ENCODE data around the gene C2CD2. TPM values are rescaled to one million over a fixed set of nuclear protein-coding genes. Genes with fewer than 3 reads are reported as not detected.

The C2CD2 gene
- total RNA-seq, 4 donors from 2014 or later: 35.9 to 43.8 (median 38.9) TPM

DNA sequence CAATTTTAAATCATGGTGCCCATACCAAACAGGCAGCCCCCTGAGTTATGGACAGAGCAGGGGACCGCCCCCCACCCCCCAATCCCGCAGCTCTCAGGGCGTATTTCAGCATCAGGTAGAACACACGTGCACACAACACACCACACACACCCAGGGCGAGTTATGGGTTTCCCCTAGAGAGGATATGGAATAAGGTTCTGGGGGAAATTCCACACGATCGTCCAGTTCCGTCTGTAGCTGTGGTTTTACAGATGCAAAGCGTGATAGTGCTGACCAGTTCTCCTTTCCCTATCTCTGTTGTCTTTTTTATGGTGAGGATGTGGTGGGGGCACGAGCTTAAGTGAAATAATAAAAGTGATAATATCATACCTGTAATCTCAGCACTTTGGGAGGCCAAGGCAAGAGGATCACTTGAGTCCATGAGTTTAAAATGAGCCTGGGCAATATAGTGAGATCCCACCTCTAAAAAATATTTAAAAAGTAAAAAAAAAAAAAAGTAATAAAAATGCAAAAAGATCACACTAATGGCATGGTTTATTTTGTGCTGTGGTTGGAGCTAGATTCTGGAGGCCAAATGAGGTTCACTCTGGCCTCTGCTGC lies 25.1 kb downstream of the C2CD2 start:
- Histone ChIP-seq H3K27ac (peak overlapping the region; percentile 63), H3K4me1 (peaks cover 51% of the 10 kb centered on the region), H3K27me3 (no peaks in the 10 kb centered on the region), H3K9me3 (no peaks in the 10 kb centered on the region), H3K4me3 (no peak overlapping the region), H3K36me3 (no peaks in the 10 kb centered on the region)
- no peak for DNase-seq (ENCODE audit: low spot score in 2 of 2)
- 83% methylated on average over 10 of the region's 10 CpGs for WGBS
- no peak for TF ChIP-seq CTCF (IDR thresholded peaks at IDR 0.05)
- TF ChIP-seq POLR2AphosphoS5 (IDR thresholded peaks at IDR 0.05): no peak
- no peak for TF ChIP-seq EP300 (IDR thresholded peaks at IDR 0.05)

- no peaks in the 10 kb centered on the region for H3K9me3 ChIP-seq
- H3K4me1 ChIP-seq: peaks cover 45% of the 10 kb centered on the region
- WGBS: 82% methylated on average over 17 of the region's 17 CpGs
- TF ChIP-seq POLR2A (IDR thresholded peaks at IDR 0.05) (no peak), EP300 (IDR thresholded peaks at IDR 0.05) (no peak), CTCF (IDR thresholded peaks at IDR 0.05) (no peak)
- H3K36me3 ChIP-seq: no peaks in the 10 kb centered on the region
- no peak for DNase-seq (ENCODE audit: low spot score in 2 of 2)
- H3K27ac ChIP-seq: peak overlapping the region; percentile 0
- H3K4me3 ChIP-seq: no peak overlapping the region
- no peaks in the 10 kb centered on the region for H3K27me3 ChIP-seq
These were observed 25.9 kb downstream of the C2CD2 start for GRCh38 chr21:41927727-41928409.

DNA sequence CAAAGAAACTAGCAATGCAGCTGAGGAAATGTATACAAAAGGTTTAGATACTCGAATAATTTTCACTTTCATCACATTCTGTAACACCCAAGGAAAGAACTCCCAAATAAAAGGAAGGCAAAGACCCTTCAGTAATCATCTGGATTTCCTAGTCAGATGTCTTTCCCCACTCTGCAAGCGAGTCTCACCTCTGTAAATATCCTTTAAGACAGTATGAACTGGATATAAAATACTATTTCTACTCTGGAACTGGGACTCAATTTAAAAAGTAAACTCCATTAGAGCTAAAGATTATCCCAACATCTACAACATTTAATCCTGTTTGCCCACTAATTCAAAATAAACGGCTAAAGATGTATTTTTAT lies 27.0 kb downstream of the C2CD2 start:
- 21% methylated on average over 3 of the region's 3 CpGs for WGBS
- H3K4me1 ChIP-seq: peaks cover 42% of the 10 kb centered on the region

DNA sequence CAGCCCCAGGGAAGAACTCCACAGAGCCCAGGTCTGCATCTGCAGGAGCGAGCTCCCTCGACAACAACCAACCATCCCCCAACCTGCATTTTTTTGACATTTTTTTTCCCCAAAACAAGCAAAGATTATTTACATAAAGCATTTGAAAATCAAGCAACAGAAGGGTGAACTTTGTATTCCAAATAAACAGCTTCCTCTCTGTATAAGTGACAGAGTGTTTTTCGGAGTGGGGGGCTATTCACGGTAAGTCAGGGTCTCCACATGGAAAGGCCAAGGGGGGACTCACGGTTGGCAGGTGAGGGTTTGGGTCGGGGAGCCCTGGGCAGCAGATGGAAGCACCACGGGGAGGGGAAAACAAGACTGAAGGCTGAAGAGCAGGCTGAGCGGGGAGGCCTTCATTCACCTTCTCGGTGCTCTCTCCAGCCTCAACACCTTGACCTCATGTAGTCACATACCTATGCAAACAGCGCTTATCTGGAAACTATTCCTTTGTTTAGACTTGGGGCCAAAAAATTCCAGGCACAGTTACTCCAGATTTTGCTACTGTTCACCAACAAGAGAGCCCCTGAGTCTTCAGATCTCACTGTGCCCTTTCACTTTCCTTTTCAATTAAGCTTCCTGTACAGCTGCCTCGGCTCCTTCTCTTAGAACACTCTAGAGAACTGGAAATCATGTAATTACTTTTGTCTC lies 27.6 kb downstream of the C2CD2 start:
- Histone ChIP-seq H3K4me3 (peak overlapping the region; percentile 44), H3K27me3 (no peaks in the 10 kb centered on the region), H3K9me3 (no peaks in the 10 kb centered on the region), H3K27ac (peak overlapping the region; percentile 69), H3K36me3 (no peaks in the 10 kb centered on the region), H3K4me1 (peaks cover 42% of the 10 kb centered on the region)
- WGBS: 24% methylated on average over 11 of the region's 11 CpGs
- no peak for DNase-seq (ENCODE audit: low spot score in 2 of 2)
- TF ChIP-seq EP300 (IDR thresholded peaks at IDR 0.05): no peak
- no peak for TF ChIP-seq POLR2A (IDR thresholded peaks at IDR 0.05)
- TF ChIP-seq CTCF (IDR thresholded peaks at IDR 0.05): no peak
- TF ChIP-seq POLR2AphosphoS5 (IDR thresholded peaks at IDR 0.05): no peak

More for the DNA sequence above, 27.0 kb downstream of the C2CD2 start:
- TF ChIP-seq EP300 (IDR thresholded peaks at IDR 0.05) (no peak), POLR2AphosphoS5 (IDR thresholded peaks at IDR 0.05) (no peak), CTCF (IDR thresholded peaks at IDR 0.05) (no peak), POLR2A (IDR thresholded peaks at IDR 0.05) (no peak)
- H3K4me3 ChIP-seq: peak overlapping the region; percentile 44
- H3K36me3 ChIP-seq: no peaks in the 10 kb centered on the region
- no peaks in the 10 kb centered on the region for H3K27me3 ChIP-seq
- no peaks in the 10 kb centered on the region for H3K9me3 ChIP-seq
- DNase-seq (ENCODE audit: low spot score in 2 of 2): no peak
- peak overlapping the region; percentile 69 for H3K27ac ChIP-seq

- Histone ChIP-seq H3K4me3 (peak overlapping the region; percentile 44), H3K36me3 (no peaks in the 10 kb centered on the region), H3K27ac (peak overlapping the region; percentile 69), H3K27me3 (no peaks in the 10 kb centered on the region), H3K9me3 (no peaks in the 10 kb centered on the region), H3K4me1 (peaks cover 42% of the 10 kb centered on the region)
- no peak for DNase-seq (ENCODE audit: low spot score in 2 of 2)
- TF ChIP-seq POLR2A (IDR thresholded peaks at IDR 0.05) (no peak), EP300 (IDR thresholded peaks at IDR 0.05) (no peak), POLR2AphosphoS5 (IDR thresholded peaks at IDR 0.05) (no peak), CTCF (IDR thresholded peaks at IDR 0.05) (no peak)
- 54% methylated on average over 4 of the region's 4 CpGs for WGBS
These were observed 28.1 kb downstream of the C2CD2 start for GRCh38 chr21:41925767-41926116.

Data from suprapubic skin (tissue), 4 donors.